KBM-7 (cell line): Measurements from ENCODE around the gene FMO1.

Experiments used
- DNase-seq: peaks from one replicate; pipeline ENCODE4 v3.0.0-alpha.2; 2015
- in situ Hi-C: fragments of 300-500 bp; cut with MboI; formaldehyde crosslinking; loops from 2 replicates; pipeline ENCODE4 v1.14.3; 2020; ENCODE audit warnings: low sequenced_read_pairs, low pct_unique_long_range_greater_than_20kb, mixed read lengths

The FMO1 gene

DNA sequence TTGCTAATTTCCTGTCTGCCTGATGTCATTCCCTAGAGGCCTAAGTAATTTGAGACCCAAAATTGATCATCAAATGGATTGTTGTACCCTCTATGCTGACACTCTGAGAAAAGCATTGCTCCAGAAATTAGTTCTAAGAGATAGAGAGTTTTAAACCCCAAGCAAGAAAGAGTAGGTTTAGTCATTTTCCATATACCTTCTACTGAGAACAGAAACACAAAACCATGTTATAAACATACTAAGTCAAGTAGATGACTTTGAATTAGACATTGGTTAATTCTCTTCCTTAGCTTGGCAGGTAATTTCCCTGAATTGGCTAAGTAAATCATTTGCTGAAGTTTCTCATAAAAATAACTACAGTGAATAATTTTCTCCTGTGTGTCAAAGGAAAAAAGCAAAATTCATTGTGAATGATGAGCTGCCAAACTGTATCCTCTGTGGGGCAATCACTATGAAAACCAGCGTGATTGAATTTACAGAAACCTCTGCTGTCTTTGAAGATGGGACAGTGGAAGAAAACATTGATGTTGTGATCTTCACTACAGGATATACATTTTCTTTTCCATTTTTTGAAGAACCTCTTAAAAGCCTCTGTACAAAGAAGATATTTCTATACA, 85.8 kb downstream of the FMO1 start:
- in situ Hi-C loops = no loop called here
- DNase-seq = no peak
